Parathyroid adenoma (tissue), 2 donors: ENCODE measurements around the gene SPDYE16.
"Not testable (repeated sequence)": the region's sequence is repeated elsewhere in the genome, so short reads cannot be mapped to it uniquely, and the experiment has no call there.

Source experiments
- H2AFZ ChIP-seq: fragments of 300-600 bp; sonication (generic); one replicate; pipeline ENCODE4 v1.7.0; 2017; ENCODE audit warnings: antibody characterized with exemption, mild to moderate bottlenecking
- H3K27ac ChIP-seq: fragments of 300-600 bp; sonication (generic); one replicate; pipeline ENCODE4 v1.7.0; 2017
- H3K27me3 ChIP-seq: fragments of 300-600 bp; sonication (generic); one replicate; pipeline ENCODE4 v1.7.0; 2017; ENCODE audit warnings: low read length; ENCODE audit not compliant: control insufficient read depth, insufficient read depth
- H3K36me3 ChIP-seq: fragments of 300-600 bp; sonication (generic); one replicate; pipeline ENCODE4 v1.7.0; 2017; ENCODE audit warnings: low read length; ENCODE audit not compliant: control insufficient read depth, insufficient read depth
- H3K4me1 ChIP-seq: fragments of 300-600 bp; sonication (generic); one replicate; pipeline ENCODE4 v1.7.0; 2017; ENCODE audit warnings: control low read depth
- H3K4me2 ChIP-seq: fragments of 300-600 bp; sonication (generic); one replicate; pipeline ENCODE4 v1.7.0; 2017; ENCODE audit warnings: low read length
- H3K4me3 ChIP-seq: fragments of 300-600 bp; sonication (generic); one replicate; pipeline ENCODE4 v1.7.0; 2017; ENCODE audit warnings: low read depth, low read length
- H3K79me2 ChIP-seq: fragments of 300-600 bp; sonication (generic); one replicate; pipeline ENCODE4 v1.7.0; 2017; ENCODE audit warnings: control low read depth
- H3K9ac ChIP-seq: fragments of 300-600 bp; sonication (generic); one replicate; pipeline ENCODE4 v1.7.0; 2017; ENCODE audit warnings: mild to moderate bottlenecking
- H3K9me3 ChIP-seq: fragments of 300-600 bp; sonication (generic); one replicate; pipeline ENCODE4 v1.7.0; 2017; ENCODE audit warnings: low read length; ENCODE audit not compliant: control insufficient read depth
- CTCF ChIP-seq: fragments of 300-600 bp; sonication (generic); IDR thresholded peaks from one replicate; pipeline ENCODE4 v1.7.0; 2017; ENCODE audit warnings: antibody characterized with exemption, mild to moderate bottlenecking
- donor health status: primary hyperparathyroidism.

The SPDYE16 gene

GRCh38 chr7:76509931-76510877, 32.9 kb downstream of the SPDYE16 start, which contains the start of gene UPK3B:
Gene UPK3B, plus strand, starts transcription at chr7:76510552. Its CDS starts 101 bp downstream, at chr7:76510653.
- Histone ChIP-seq H3K36me3 (no peaks in the 10 kb centered on the region), H3K9ac (no peak within 1 kb of the TSS), H3K4me2 (no peak within 1 kb of the TSS), H3K27me3 (no peaks in the 10 kb centered on the region), H3K27ac (no peak within 1 kb of the TSS), H3K4me1 (no peaks in the 10 kb centered on the region), H3K79me2 (no peaks in the 10 kb centered on the region), H3K9me3 (no peaks in the 10 kb centered on the region), H3K4me3 (no peak within 1 kb of the TSS), H2AFZ (no peak within 1 kb of the TSS)
- no peak for TF ChIP-seq CTCF

GRCh38 chr7:76507723-76508406, 35.2 kb downstream of the SPDYE16 start:
- no peak for TF ChIP-seq CTCF
- Histone ChIP-seq H3K9me3 (no peaks in the 10 kb centered on the region), H3K79me2 (no peaks in the 10 kb centered on the region), H3K36me3 (no peaks in the 10 kb centered on the region), H2AFZ (no peak overlapping the region), H3K4me2 (no peak overlapping the region), H3K4me1 (no peaks in the 10 kb centered on the region), H3K9ac (no peak overlapping the region), H3K27ac (no peak overlapping the region), H3K27me3 (no peaks in the 10 kb centered on the region), H3K4me3 (no peak overlapping the region)

DNA sequence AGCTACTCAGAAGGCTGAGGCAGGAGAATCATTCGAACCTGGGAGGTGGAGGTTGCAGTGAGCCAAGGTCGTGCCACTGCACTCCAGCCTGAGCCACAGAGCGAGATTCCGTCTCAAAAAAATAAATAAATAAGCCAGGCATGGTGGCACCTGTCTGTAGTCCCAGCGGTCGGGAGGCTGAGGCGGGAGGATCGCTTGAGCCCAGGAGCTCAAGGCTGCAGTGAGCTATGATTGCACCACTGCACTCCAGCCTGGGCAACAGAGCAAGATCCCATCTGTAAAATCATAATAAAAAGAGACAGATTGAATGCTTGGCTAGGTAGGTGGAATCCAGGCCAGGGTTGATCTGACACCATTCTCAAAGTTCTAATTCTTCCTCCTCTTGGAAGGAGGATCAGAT, 36.5 kb downstream of the SPDYE16 start:
- not testable (repeated sequence) for H3K4me1 ChIP-seq, H3K79me2 ChIP-seq, H3K9me3 ChIP-seq, H3K27ac ChIP-seq, H3K36me3 ChIP-seq, H3K4me3 ChIP-seq, H3K27me3 ChIP-seq, H3K4me2 ChIP-seq, H3K9ac ChIP-seq, H2AFZ ChIP-seq

GRCh38 chr7:76506081-76506440, 37.0 kb downstream of the SPDYE16 start:
- Histone ChIP-seq H3K79me2 (no peaks in the 10 kb centered on the region), H3K27me3 (no peaks in the 10 kb centered on the region), H3K27ac (no peak overlapping the region), H3K9ac (no peak overlapping the region), H2AFZ (no peak overlapping the region), H3K36me3 (no peaks in the 10 kb centered on the region), H3K9me3 (no peaks in the 10 kb centered on the region), H3K4me2 (no peak overlapping the region), H3K4me3 (no peak overlapping the region), H3K4me1 (no peaks in the 10 kb centered on the region)
- no peak for TF ChIP-seq CTCF

- no peak overlapping the region for H3K4me2 ChIP-seq
- no peaks in the 10 kb centered on the region for H3K79me2 ChIP-seq
- no peaks in the 10 kb centered on the region for H3K36me3 ChIP-seq
- H3K27ac ChIP-seq = no peak overlapping the region
- no peaks in the 10 kb centered on the region for H3K27me3 ChIP-seq
- no peaks in the 10 kb centered on the region for H3K4me1 ChIP-seq
- H3K4me3 ChIP-seq = no peak overlapping the region
- H3K9ac ChIP-seq = no peak overlapping the region
- no peak overlapping the region for H2AFZ ChIP-seq
- TF ChIP-seq CTCF = no peak
- no peaks in the 10 kb centered on the region for H3K9me3 ChIP-seq
Measured at GRCh38 chr7:76505168-76506080, 37.7 kb downstream of the SPDYE16 start.

DNA sequence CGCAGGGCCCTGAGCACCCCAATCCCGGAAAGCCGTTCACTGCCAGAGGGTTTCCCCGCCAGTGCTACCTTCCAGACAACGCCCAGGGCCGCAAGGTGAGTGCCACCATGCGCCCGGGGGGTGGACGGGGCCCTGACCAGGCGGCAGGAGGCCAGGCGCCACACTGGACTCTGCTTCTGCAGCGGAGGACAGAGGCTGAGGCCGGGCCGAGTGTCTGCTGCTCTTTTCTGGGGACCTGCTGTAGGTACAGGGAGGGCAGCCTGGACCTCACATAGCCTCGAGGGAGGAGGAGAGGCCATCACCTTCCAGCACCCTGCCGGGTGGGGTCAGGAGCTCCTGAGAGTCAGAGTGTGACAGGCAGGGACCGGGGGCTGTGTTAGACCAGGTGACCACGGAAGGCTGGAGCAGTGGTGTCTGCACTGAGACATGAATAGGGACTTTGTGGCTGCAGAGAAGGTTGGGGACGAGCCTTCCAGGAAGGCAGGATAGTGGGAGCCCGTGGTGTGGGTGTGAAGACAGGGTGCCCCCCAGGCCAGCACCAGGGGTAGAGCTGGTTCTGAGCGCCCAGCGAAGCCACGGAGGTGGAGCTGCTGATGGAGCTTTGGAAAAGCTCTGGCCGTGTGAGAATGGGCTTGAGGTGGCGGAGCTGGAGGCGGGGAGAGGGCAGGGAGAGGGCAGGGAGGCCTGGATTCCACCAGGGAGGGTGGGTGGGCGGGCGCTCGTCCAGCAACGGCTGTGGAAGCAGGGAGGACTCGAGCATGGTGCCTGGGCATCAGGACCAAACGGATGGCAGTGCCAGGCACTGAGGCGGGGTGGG, 38.5 kb downstream of the SPDYE16 start:
- not testable (repeated sequence) for H3K9me3 ChIP-seq, H3K36me3 ChIP-seq, H3K27me3 ChIP-seq, H2AFZ ChIP-seq, H3K4me3 ChIP-seq, H3K4me1 ChIP-seq, H3K79me2 ChIP-seq, H3K9ac ChIP-seq, H3K4me2 ChIP-seq, H3K27ac ChIP-seq
